ENCODE data around the gene WWC2.

DNA sequence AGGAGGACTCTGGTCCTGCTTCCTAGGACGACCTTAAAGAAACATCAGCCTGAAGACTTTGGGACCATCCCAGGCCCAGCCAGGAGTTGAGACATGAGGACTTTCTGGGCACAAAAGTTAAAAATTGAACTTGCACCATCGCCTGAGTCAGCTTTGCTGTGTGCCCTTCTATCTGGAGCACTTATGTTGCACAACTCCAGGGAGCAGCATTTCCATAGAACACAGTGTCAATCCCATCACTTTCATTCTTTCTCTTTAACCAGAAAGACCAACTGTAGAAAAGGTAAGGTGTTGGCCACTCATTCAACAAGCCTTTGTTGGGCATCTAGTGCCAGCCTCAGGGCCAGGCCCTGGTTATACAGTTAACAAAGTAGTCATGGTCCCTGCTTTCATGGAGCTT lies 231.8 kb downstream of the WWC2 start:
- TF ChIP-seq FOXP2 (optimal IDR thresholded peaks at IDR 0.05; ENCODE audit: control extremely low read depth, extremely low read length, insufficient read depth) (no peak), EZH2 (IDR thresholded peaks at IDR 0.05) (no peak)
